ENCODE measurements around the gene CDKAL1. TPM values are rescaled to one million over a fixed set of nuclear protein-coding genes. Genes with fewer than 3 reads are reported as not detected.

CDKAL1 gene
- total RNA-seq, 4 donors from 2014 or later, result 10.3 to 11.2 (median 10.5) TPM

DNA sequence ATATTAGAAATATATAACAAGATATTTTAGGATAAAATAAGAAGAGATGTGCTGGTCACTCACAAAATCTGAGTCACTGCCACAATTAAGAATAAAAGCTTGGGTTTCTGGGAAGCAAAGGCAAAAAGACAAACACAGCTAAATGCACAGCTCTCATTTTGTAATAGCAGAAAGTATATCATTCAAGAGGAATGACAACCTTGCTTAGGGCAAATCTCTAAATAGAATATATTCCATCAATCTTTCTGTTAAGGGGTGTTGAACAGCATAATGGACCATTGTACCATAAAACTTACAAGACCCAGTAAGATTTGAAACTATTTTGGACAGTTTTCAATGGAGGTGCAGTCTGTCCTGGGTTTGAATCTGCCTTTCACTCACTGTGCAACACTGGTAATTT is 594.3 kb downstream of the CDKAL1 start:
- no peak for DNase-seq (ENCODE audit: extremely low spot score)
- TF ChIP-seq POLR2AphosphoS5 (IDR thresholded peaks at IDR 0.05), result no peak
- TF ChIP-seq EP300 (IDR thresholded peaks at IDR 0.05), result no peak
- TF ChIP-seq POLR2A (IDR thresholded peaks at IDR 0.05; ENCODE audit: low read depth), result no peak
- TF ChIP-seq, protein P1, sequence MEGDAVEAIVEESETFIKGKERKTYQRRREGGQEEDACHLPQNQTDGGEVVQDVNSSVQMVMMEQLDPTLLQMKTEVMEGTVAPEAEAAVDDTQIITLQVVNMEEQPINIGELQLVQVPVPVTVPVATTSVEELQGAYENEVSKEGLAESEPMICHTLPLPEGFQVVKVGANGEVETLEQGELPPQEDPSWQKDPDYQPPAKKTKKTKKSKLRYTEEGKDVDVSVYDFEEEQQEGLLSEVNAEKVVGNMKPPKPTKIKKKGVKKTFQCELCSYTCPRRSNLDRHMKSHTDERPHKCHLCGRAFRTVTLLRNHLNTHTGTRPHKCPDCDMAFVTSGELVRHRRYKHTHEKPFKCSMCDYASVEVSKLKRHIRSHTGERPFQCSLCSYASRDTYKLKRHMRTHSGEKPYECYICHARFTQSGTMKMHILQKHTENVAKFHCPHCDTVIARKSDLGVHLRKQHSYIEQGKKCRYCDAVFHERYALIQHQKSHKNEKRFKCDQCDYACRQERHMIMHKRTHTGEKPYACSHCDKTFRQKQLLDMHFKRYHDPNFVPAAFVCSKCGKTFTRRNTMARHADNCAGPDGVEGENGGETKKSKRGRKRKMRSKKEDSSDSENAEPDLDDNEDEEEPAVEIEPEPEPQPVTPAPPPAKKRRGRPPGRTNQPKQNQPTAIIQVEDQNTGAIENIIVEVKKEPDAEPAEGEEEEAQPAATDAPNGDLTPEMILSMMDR (IDR thresholded peaks at IDR 0.05), result no peak
- H3K4me3 ChIP-seq, result no peak overlapping the region
- no peaks in the 10 kb centered on the region for H3K9me3 ChIP-seq
- H3K36me3 ChIP-seq, result no peaks in the 10 kb centered on the region
- intact Hi-C loops (cut with DNase I), result no loop called here
- H3K4me1 ChIP-seq, result peaks cover 7 to 11% (median 9%) of the 10 kb centered on the region in 4 donors
- H3K27me3 ChIP-seq, result no peaks in the 10 kb centered on the region
- H3K27ac ChIP-seq (replicated peaks in 1 of 4), result no peak overlapping the region

DNA sequence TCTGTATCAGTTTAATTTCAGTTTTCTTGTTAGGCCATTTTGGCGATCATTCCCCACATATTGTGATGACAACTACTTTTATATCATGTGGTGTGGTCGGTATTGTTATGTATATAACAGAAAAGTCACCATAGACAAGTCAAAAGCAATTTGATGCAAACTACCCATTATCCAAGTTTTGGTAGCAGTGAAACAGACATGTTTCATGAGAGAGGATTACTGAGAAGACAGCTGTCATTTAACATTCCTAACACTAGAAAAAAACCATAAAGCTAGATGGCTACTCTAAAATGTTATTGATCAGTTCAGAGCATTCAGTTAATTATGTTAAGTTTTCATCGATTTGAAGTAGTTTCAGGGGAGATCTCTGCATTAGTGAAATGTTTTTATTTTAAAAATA is 597.1 kb downstream of the CDKAL1 start:
- intact Hi-C loops (cut with DNase I), result no loop called here
- no peak for TF ChIP-seq POLR2AphosphoS5 (IDR thresholded peaks at IDR 0.05)
- TF ChIP-seq POLR2A (IDR thresholded peaks at IDR 0.05; ENCODE audit: low read depth), result no peak
- TF ChIP-seq, protein P1 (IDR thresholded peaks at IDR 0.05), result no peak
- no peak for DNase-seq (ENCODE audit: extremely low spot score)
- H3K4me1 ChIP-seq, result peaks cover 7 to 17% (median 15%) of the 10 kb centered on the region in 4 donors
- H3K9me3 ChIP-seq, result no peaks in the 10 kb centered on the region
- H3K27me3 ChIP-seq, result no peaks in the 10 kb centered on the region
- H3K36me3 ChIP-seq, result no peaks in the 10 kb centered on the region
- no peak overlapping the region for H3K27ac ChIP-seq (replicated peaks in 1 of 4)
- 94% methylated on average over 3 of the region's 3 CpGs for WGBS
- H3K4me3 ChIP-seq, result no peak overlapping the region

DNA sequence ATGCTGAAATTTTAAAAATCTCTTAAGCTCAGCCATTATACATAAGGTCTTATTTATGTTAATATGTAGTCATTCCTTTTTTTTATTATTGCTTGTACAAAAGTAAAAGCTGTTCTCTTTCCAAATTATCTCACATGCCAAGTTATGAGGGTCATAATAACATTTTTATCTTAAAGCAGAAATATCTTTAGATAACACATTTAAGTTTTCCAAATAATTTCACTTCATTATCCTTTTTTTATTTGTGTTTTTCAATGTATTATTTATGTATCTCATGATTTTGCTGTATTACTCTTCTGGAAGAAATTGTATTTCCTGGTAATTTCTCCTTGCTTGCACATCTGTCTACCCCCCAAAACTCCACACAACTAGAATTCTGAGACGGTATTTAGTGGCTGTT is 598.2 kb downstream of the CDKAL1 start:
- Histone ChIP-seq H3K36me3 (no peaks in the 10 kb centered on the region), H3K4me3 (no peak overlapping the region), H3K9me3 (no peaks in the 10 kb centered on the region), H3K27ac (replicated peaks in 1 of 4) (no peak overlapping the region), H3K4me1 (peaks cover 7 to 17% (median 15%) of the 10 kb centered on the region in 4 donors), H3K27me3 (no peaks in the 10 kb centered on the region)
- DNase-seq (ENCODE audit: extremely low spot score), result no peak
- intact Hi-C loops (cut with DNase I), result no loop called here
- TF ChIP-seq EP300 (IDR thresholded peaks at IDR 0.05) (no peak), POLR2AphosphoS5 (IDR thresholded peaks at IDR 0.05) (no peak), POLR2A (IDR thresholded peaks at IDR 0.05; ENCODE audit: low read depth) (no peak)
- TF ChIP-seq, protein P1 (IDR thresholded peaks at IDR 0.05), result no peak
- 48% methylated on average over 1 of the region's 1 CpG for WGBS

GRCh38 chr6:21132856-21133838 is 598.9 kb downstream of the CDKAL1 start:
- TF ChIP-seq, protein P1 (IDR thresholded peaks at IDR 0.05), result no peak
- TF ChIP-seq POLR2A (IDR thresholded peaks at IDR 0.05; ENCODE audit: low read depth) (no peak), EP300 (IDR thresholded peaks at IDR 0.05) (no peak), POLR2AphosphoS5 (IDR thresholded peaks at IDR 0.05) (no peak)
- Histone ChIP-seq H3K27ac (replicated peaks in 1 of 4) (no peak overlapping the region), H3K36me3 (no peaks in the 10 kb centered on the region), H3K9me3 (no peaks in the 10 kb centered on the region), H3K27me3 (no peaks in the 10 kb centered on the region), H3K4me3 (no peak overlapping the region), H3K4me1 (peaks cover 7 to 17% (median 15%) of the 10 kb centered on the region in 4 donors)
- intact Hi-C loops (cut with DNase I), result no loop called here
- no peak for DNase-seq (ENCODE audit: extremely low spot score)
- WGBS, result 35% methylated on average over 6 of the region's 6 CpGs

Data from esophagus muscularis mucosa (tissue), 4 donors.